Measurements from ENCODE around the gene TJP2.

DNA sequence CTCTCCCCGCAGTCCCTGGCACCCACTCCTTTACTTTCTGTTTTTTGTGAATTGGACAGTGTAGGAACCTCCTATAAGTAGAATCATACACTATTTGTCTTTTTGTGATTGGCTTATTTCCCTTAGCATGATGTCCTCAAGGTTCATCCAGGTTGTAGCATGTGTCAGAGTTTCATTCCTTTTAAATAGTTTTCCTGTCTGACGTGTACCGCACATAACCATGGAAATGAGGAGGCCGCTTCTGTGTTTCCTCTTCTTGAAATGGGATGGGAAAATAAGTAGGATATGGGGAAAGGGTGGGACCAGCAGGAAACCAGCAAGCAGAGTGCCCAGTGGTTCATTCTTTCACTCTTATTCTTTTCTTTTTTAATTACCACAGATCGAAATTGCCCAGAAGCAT, 78.4 kb downstream of the TJP2 start:
- no peak for TF ChIP-seq CTCF (IDR thresholded peaks at IDR 0.05)
- TF ChIP-seq POLR2A (IDR thresholded peaks at IDR 0.05): no peak
